DOHH2 (cell line): Measurements from ENCODE around the gene LILRA6.
"Not testable (repeated sequence)": the region's sequence is repeated elsewhere in the genome, so short reads cannot be mapped to it uniquely, and the experiment has no call there.

Source experiments
- EZH2phosphoT487 ChIP-seq: fragments of 200-600 bp; sonication (generic); IDR thresholded peaks from 2 replicates; pipeline ENCODE4 v1.6.1; 2017; ENCODE audit warnings: borderline replicate concordance, mild to moderate bottlenecking, antibody characterized with exemption, low read length, moderate library complexity, mixed read lengths
- TF ChIP-seq, protein P1 (sequence below): fragments of 200-600 bp; sonication (generic); IDR thresholded peaks from one replicate; pipeline ENCODE4 v1.5.1; 2014; ENCODE audit warnings: antibody characterized with exemption, mild to moderate bottlenecking, low read depth, low read length; ENCODE audit not compliant: poor library complexity, severe bottlenecking

GRCh38 chr19:54214217-54214616 is 28.4 kb downstream of the LILRA6 start:
- TF ChIP-seq, protein P1, sequence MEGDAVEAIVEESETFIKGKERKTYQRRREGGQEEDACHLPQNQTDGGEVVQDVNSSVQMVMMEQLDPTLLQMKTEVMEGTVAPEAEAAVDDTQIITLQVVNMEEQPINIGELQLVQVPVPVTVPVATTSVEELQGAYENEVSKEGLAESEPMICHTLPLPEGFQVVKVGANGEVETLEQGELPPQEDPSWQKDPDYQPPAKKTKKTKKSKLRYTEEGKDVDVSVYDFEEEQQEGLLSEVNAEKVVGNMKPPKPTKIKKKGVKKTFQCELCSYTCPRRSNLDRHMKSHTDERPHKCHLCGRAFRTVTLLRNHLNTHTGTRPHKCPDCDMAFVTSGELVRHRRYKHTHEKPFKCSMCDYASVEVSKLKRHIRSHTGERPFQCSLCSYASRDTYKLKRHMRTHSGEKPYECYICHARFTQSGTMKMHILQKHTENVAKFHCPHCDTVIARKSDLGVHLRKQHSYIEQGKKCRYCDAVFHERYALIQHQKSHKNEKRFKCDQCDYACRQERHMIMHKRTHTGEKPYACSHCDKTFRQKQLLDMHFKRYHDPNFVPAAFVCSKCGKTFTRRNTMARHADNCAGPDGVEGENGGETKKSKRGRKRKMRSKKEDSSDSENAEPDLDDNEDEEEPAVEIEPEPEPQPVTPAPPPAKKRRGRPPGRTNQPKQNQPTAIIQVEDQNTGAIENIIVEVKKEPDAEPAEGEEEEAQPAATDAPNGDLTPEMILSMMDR: not testable (repeated sequence)
- not testable (repeated sequence) for TF ChIP-seq EZH2phosphoT487
